ENCODE results near the gene RIOK2.
A peak's percentile ranks its signal among the peaks of the same experiment; 100 is the strongest.
"Not testable (repeated sequence)": the region's sequence is repeated elsewhere in the genome, so short reads cannot be mapped to it uniquely, and the experiment has no call there.

The RIOK2 gene

GRCh38 chr5:97183100-97183929 is at the start of gene RIOK2:
Gene RIOK2, minus strand, starts transcription at chr5:97183247. Its CDS starts 56 bp downstream, at chr5:97183191.
- peak; percentile 92 for DNase-seq (ENCODE audit: low read depth)

- peak; percentile 2 for DNase-seq (ENCODE audit: low read depth)
Observed at GRCh38 chr5:97231025-97231636, 48.1 kb upstream of the RIOK2 start.

DNA sequence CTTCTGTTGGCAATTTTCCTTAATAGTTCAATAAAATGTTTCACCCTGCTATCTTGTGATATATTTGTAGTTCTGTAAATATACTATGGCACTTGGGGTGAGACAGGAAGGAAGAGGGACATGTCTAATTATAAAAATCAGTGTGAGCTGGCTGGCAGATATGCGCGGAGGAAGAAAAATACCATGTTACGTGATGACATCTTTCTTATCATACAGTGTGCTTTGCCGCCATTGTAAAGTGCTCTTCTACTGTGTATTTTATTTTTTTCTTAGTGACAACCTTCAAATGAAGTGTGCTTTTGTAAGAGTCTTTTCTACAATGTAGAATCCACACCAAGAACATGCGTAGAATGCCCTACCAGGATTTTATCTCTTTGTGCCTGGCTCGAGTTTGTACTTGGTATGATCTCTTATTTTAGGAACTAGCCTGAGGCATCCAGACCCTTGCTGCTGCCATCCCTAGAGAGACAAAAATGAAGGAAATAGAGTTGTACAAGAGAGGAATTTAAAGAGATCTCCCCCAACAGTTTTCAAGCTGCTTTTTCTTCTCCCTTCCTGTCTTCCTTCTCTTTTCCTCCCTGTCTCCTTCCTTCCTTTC is 46.7 kb upstream of the RIOK2 start:
- DNase-seq (ENCODE audit: low read depth): no peak

- DNase-seq (ENCODE audit: low read depth): no peak
Observed at GRCh38 chr5:97229196-97229595, 46.1 kb upstream of the RIOK2 start.

- DNase-seq (ENCODE audit: low read depth): no peak
Observed at GRCh38 chr5:97225222-97225621, 42.2 kb upstream of the RIOK2 start.

- no peak for DNase-seq (ENCODE audit: low read depth)
Observed at GRCh38 chr5:97224112-97224750, 41.2 kb upstream of the RIOK2 start.

GRCh38 chr5:97223596-97223995 is 40.5 kb upstream of the RIOK2 start:
- DNase-seq (ENCODE audit: low read depth): no peak

GRCh38 chr5:97209343-97209742 is 26.3 kb upstream of the RIOK2 start:
- DNase-seq (ENCODE audit: low read depth): no peak

DNA sequence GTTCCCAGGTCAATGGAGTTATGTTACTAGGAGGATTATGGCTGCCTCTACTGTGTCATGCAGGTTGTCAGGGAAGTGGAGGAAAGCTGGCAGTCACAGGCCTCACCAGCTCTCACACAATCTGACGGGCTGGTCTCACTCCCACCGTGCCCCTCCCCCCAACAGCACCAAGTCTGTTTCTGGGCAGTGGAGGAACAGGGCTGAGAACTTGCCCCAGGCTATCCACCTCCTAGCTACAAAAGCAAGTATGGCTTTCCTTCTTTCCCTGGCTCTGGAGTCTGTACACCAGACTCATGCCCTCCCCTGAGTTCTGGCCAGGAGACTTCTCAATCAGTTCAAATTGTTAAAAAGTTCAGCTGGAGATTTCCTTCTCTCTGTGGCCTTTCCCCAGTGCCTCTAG is 25.7 kb upstream of the RIOK2 start:
- no peak for DNase-seq (ENCODE audit: low read depth)

DNA sequence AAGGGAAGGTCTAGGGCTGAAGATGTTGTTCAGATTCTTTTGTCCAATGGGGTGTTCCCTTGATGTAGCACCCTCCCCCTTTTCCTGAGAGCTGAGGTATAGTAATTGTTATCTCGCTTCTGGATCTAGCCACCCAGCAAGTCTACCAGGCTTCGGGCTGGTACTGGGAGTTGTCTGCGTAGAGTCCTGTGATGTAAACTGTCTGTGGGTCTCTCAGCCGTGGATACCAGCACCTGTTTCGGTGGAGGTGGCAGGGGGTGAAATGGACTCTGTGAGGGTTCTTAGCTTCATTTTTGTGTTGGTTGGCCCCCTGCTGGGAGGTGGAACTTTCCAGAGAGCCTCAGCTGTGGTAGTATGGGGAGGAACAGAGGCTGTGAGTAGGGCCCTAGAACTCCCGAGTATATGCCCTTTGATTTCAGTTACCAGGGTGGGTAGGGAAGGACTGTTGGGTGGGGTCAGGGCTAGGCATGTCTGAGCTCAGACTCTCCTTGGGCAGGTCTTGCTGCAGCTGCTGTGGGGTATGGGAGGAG is 25.2 kb upstream of the RIOK2 start:
- DNase-seq (ENCODE audit: low read depth): no peak

DNA sequence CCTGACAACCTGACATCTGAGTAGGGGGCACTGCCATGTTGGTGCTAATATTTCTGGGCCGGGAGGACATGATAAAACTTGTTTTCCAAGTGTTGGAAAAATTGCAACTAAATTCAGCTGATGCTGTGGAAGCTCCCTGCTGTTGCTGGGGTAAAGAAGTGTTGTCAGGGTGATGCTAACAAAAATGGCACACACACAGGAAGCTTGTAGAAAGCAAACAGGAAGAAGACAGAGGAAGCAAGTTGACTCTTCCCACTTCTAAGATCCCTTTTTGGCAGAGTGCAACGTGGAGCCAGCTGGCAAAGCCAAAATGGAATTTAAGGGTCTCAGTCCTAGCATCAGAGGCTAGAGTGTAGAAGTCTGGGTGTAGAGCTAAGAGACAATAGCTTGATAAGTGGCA is 11.3 kb upstream of the RIOK2 start:
- no peak for DNase-seq (ENCODE audit: low read depth)

DNA sequence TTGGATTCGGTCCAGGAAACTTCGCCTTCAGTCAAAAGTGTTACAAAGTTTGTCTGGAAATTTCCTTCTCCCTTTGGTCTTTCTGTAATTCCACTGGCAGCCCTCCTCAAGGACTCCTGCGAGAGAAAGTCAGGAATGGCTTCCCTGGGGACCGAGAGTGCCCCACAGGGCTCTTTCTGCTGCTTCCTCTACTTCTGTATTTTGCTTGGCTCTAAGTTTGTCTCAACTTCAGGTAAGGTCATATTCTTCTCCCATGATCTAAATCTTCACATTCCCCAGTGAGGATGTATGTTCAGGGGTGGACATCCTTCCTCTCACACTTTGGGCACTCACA is 10.3 kb upstream of the RIOK2 start:
- DNase-seq (ENCODE audit: low read depth): no peak

DNA sequence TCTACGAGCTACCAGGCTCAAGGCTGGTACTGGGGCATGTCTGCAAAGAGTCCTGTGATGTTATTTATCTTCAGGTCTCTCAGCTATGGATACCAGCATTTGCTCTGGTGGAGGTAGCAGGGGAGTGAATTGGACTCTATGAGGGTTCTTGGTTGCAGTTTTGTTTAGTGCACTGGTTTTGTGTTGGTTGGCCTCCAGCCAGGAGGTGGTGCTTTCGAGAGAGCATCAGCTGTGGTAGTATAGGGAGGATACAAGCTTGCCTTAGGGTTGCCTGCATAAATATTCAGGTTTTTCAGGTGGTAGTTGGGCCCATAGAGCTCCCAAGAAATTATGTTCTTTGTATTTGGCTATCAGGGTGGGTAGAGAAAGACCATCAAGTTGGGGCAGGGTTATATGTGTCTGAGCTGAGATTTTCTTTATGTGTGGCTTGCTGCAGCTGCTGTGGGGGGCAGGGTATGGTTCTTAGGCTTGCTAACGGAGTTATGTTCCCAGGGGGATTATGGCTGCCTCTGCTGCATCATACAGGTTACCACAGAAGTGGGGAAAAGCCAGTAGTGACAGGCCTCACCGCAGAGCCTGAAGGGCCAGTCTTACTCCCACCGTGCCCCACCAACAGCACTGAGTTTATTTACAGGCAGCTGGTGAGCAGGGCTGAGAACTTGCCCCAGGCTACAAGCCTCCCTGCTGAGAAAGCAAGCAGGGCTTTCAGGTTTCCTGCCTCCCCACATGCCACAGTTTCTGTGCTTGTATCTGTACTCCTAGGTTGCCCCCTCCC is 9.7 kb upstream of the RIOK2 start:
- no peak for DNase-seq (ENCODE audit: low read depth)

GRCh38 chr5:97191893-97192292 is 8.8 kb upstream of the RIOK2 start:
- DNase-seq (ENCODE audit: low read depth): no peak

DNA sequence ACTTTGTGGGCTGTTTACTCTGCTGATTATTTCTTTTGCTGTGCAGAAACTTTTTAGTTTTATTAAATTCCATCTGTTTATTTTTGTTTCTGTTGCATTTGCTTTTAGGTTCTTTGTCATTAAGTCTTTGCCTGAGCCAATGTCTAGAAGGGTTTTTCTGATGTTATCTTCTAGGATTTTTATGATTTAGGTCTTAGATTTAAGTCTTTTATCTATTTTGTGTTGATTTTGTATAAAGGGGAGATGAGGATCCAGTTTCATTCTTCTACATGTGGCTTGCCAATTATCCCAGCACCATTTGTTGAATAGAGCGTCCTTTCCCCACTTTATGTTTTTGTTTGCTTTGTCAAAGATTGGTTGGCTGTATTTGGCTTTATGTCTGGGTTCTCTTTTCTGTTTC is 6.5 kb upstream of the RIOK2 start:
- DNase-seq (ENCODE audit: low read depth): not testable (repeated sequence)

- DNase-seq (ENCODE audit: low read depth): no peak
Observed at GRCh38 chr5:97183930-97184213, 825 bp upstream of the RIOK2 start.

- DNase-seq (ENCODE audit: low read depth): no peak
Observed at GRCh38 chr5:97182571-97183099, 412 bp downstream of the RIOK2 start.

DNA sequence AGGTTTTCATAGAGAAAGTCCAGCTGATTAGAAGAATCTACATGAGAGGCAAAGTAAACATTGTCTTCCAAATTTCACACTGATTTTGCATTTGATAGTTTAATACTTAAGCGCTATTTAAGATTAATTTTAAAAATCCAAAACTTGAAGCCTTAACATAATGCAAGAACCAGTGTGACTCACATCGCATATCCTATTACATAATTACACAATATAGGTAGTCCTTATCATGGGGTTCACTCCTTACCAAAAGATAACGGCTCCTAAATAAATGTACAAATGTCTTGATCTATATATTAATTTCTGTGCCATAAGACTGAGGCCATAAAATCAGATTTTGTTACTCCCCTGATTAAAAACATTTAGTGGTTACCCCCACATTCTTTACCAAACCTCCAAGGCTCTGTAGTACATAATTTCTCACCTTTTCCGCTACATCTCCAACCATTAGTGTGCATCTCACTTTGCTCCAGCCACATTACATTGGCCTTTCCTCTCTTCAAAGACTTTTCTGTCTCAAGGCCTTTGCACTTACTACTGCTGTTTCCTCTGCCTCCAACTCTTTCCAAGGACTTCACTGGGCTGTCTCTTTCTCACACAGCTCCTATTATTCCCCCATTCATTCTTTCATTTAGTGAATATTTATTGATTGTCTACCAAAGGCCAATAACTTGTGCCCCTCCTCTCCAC is 1.0 kb downstream of the RIOK2 start:
- DNase-seq (ENCODE audit: low read depth): no peak

- not testable (repeated sequence) for DNase-seq (ENCODE audit: low read depth)
Observed at GRCh38 chr5:97179457-97179856, 3.6 kb downstream of the RIOK2 start.

DNA sequence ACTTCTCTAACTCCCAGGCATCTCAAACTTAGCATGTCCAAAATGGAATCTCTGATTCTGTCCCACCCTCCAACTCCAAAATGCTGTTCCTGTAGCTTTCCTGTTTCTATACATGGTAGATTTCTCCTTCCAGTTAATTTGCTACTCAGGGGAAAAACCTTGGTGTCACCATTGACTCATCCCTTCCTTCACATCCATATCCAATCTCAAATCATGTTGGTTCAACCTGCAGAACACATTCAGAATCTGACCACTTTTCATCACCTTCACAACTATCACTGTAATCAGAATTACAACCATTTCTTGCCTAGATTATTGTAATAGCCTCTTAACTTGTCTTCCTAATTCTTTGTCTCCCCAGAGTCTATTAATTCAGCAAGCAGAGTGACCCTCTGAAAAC is 10.8 kb downstream of the RIOK2 start:
- no peak for DNase-seq (ENCODE audit: low read depth)

DNA sequence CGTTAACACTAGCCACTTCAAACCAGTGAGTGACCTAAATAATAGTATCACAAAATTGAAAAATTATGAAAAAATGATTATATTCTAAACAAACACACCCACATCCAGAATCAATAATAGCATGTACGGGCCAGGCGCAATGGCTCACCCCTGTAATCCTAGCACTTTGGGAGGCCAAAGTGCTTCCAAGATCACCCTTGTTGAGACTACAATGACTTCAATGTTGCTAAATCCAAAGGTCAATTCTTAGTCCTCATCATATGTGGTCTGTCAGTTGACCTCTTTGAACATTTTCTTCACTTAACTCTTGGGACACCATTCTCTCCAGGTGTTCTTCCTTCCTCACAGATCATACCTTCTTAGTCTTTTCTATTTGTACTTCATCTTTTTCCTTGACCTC is 11.3 kb downstream of the RIOK2 start:
- no peak for DNase-seq (ENCODE audit: low read depth)
